HAP-1 (cell line): ENCODE data around the gene LRRC46.

Experiments used
- DNase-seq, 2 experiments: peaks; one replicate each; pipeline ENCODE4 v3.0.0-alpha.2; 2016 to 2020; ENCODE audit warnings: low spot score in 2 of 2
- H3K27me3 ChIP-seq: fragments of 250-450 bp; sonication (Bioruptor Pico); 2 replicates; pipeline ENCODE4 v1.5.1; 2020; ENCODE audit warnings: low read depth, mild to moderate bottlenecking, moderate library complexity
- H3K36me3 ChIP-seq: fragments of 250-450 bp; sonication (Bioruptor Pico); replicated peaks from 2 replicates; pipeline ENCODE4 v1.5.1; 2020; ENCODE audit warnings: mild to moderate bottlenecking
- H3K4me1 ChIP-seq: fragments of 250-450 bp; sonication (Bioruptor Pico); 2 replicates; pipeline ENCODE4 v1.5.1; 2020; ENCODE audit warnings: mild to moderate bottlenecking
- H3K4me3 ChIP-seq: fragments of 250-450 bp; sonication (Bioruptor Pico); 2 replicates; pipeline ENCODE4 v1.5.1; 2020; ENCODE audit warnings: mild to moderate bottlenecking, moderate library complexity
- H3K9me3 ChIP-seq: fragments of 250-450 bp; sonication (Bioruptor Pico); 2 replicates; pipeline ENCODE4 v1.5.1; 2020; ENCODE audit warnings: mild to moderate bottlenecking, moderate library complexity
- in situ Hi-C: fragments of 300-500 bp; cut with MboI; formaldehyde crosslinking; loops from 3 replicates; pipeline ENCODE4 v1.14.3; 2020; ENCODE audit warnings: low sequenced_read_pairs, inconsistent platforms, mixed read lengths

Gene LRRC46

DNA sequence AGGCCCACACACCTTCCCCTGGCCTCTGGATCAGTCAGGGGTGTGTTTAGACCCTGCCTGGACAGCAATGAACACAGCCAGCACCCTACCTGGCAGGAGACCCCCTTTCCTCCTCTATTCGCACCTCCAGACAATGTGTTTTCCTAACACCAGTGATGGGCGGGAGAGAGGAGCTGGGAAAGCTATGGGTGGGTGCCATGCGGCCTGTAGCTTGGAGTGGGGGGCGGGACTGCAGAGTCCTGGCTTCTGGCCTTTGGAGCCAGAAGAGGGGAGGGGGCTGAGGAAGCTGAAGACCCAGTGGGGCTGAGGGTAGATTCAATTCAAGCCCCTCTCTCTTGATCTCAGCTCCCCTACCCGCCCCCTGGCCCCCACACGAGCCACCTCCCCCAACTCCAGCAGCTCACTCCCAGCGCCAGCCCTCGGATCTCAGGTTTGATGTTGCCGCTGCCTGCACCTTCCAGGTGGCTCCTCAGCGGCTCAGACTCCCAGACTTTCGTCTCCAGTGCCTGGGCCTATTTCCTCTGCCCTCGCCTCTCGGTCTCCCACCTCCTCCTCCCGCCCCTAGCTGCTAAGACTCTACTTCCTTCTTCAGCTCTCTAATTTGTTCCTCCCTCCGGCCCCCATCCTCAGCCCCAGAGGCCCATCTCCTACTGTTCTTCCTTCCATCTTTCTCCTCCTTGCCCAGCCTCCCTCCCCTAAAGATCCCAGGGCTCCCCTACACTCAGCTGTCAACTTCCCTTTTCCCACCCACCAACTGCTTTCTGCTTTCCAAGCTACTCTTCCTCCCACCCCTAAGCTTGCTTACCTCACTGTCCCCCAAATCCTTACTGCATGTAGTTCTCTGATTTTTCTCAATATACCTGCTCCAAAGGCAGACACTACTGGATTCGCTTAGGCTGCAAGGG lies 26.3 kb downstream of the LRRC46 start:
- Histone ChIP-seq H3K4me3 (no peak overlapping the region), H3K36me3 (no peaks in the 10 kb centered on the region), H3K4me1 (no peaks in the 10 kb centered on the region), H3K27me3 (peaks cover 60% of the 10 kb centered on the region), H3K9me3 (no peaks in the 10 kb centered on the region)
- in situ Hi-C loops: no loop called here
- no peak for DNase-seq

GRCh38 chr17:47860386-47860785 lies 28.9 kb downstream of the LRRC46 start:
- Histone ChIP-seq H3K4me1 (no peaks in the 10 kb centered on the region), H3K4me3 (no peak overlapping the region), H3K36me3 (no peaks in the 10 kb centered on the region), H3K27me3 (peaks cover 40% of the 10 kb centered on the region), H3K9me3 (no peaks in the 10 kb centered on the region)
- in situ Hi-C loops: no loop called here
- no peak for DNase-seq

GRCh38 chr17:47862621-47863440 lies 31.4 kb downstream of the LRRC46 start:
- Histone ChIP-seq H3K27me3 (peaks cover 19% of the 10 kb centered on the region), H3K4me1 (no peaks in the 10 kb centered on the region), H3K4me3 (no peak overlapping the region), H3K9me3 (no peaks in the 10 kb centered on the region), H3K36me3 (no peaks in the 10 kb centered on the region)
- in situ Hi-C loops: no loop called here
- no peak for DNase-seq

DNA sequence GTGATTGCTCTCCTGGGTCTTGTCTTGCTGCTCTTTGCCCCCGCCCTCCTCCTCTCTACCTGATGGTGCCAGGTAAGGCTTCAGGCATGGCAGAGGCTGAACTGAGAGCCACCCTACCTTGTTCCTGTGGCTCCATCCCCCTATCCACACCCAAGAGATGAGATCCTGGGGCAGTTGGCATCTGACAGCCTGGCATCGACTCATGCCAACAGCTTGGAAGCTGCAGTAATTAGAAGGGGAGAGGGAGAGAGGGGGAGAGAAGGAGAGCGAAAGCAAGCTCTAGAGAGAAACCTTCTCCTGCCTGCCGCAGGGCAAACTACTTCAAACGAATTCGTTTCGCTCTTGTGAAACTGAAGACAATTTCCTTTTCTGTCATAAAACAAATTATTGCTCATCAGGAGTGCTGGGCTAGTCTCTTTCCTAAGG lies 33.3 kb downstream of the LRRC46 start:
- Histone ChIP-seq H3K9me3 (no peaks in the 10 kb centered on the region), H3K4me1 (no peaks in the 10 kb centered on the region), H3K36me3 (no peaks in the 10 kb centered on the region), H3K4me3 (no peak overlapping the region), H3K27me3 (peaks cover 21% of the 10 kb centered on the region)
- no peak for DNase-seq
- in situ Hi-C loops: no loop called here

DNA sequence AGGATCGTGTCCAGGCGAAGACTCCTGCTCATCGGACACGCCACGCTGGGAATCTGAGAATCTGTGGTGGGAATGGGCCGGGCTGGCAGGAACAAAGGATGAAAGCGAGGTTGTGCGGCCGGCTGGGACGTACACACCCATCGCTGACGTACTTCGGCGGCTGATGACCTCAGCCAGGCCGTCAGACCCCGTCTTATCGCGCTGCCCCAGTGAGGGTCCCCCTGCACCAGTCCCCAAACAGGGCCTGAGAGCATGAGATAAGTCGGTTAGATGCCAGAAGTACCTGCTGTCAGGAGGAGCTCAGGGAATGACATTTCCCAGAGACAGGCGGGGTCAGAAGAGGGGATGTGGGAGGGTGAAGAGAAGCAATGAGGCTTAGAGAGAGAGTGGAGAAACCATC lies 35.5 kb downstream of the LRRC46 start:
- Histone ChIP-seq H3K9me3 (no peaks in the 10 kb centered on the region), H3K4me1 (no peaks in the 10 kb centered on the region), H3K36me3 (no peaks in the 10 kb centered on the region), H3K27me3 (peaks cover 39% of the 10 kb centered on the region), H3K4me3 (no peak overlapping the region)
- in situ Hi-C loops: no loop called here
- no peak for DNase-seq

DNA sequence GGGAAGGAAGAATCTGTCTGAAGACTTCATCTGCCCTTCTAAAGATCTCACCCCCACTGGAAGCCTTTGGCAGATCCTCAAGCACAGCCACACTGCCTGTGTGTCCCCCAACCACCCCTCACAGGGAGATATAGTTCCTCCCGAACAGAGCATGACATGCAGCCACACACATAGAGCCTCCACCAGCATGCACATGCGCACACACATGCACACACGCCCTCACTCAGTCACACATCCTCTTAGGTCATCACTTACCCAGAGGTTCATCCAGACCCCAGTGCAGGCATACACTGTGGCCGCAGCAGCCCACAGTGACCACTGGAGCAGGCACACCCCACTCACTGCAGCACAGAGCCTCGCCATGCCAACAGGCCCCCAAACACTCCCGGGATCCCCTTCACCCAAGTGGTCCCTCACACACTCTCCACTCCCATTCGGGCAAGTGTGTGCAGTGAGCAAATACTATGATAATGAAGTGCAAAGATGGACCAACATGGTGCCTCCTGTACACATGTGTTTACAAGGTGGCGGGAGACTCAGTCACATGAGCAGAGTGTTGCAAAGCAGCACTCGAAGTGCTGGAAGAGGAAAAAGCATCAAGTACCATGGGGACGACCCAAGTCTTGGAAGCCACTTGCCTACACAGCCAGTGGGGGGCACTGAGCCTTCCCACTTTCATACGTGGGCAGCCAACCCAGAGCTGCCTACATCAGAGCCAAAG lies 36.5 kb downstream of the LRRC46 start:
- no peaks in the 10 kb centered on the region for H3K36me3 ChIP-seq
- no peak overlapping the region for H3K4me3 ChIP-seq
- H3K4me1 ChIP-seq: no peaks in the 10 kb centered on the region
- DNase-seq: no peak
- in situ Hi-C loops: no loop called here
- H3K9me3 ChIP-seq: no peaks in the 10 kb centered on the region
- peaks cover 46% of the 10 kb centered on the region for H3K27me3 ChIP-seq

GRCh38 chr17:47869114-47869513 lies 37.6 kb downstream of the LRRC46 start:
- in situ Hi-C loops: no loop called here

GRCh38 chr17:47870056-47870455 lies 38.6 kb downstream of the LRRC46 start:
- DNase-seq: no peak
- no peaks in the 10 kb centered on the region for H3K9me3 ChIP-seq
- in situ Hi-C loops: no loop called here
- H3K4me1 ChIP-seq: no peaks in the 10 kb centered on the region
- H3K36me3 ChIP-seq: no peaks in the 10 kb centered on the region
- peaks cover 63% of the 10 kb centered on the region for H3K27me3 ChIP-seq
- H3K4me3 ChIP-seq: no peak overlapping the region

More at GRCh38 chr17:47869114-47869513, 37.6 kb downstream of the LRRC46 start:
- H3K4me3 ChIP-seq: no peak overlapping the region
- no peaks in the 10 kb centered on the region for H3K9me3 ChIP-seq
- no peaks in the 10 kb centered on the region for H3K4me1 ChIP-seq
- DNase-seq: no peak
- H3K36me3 ChIP-seq: no peaks in the 10 kb centered on the region
- H3K27me3 ChIP-seq: peaks cover 55% of the 10 kb centered on the region

DNA sequence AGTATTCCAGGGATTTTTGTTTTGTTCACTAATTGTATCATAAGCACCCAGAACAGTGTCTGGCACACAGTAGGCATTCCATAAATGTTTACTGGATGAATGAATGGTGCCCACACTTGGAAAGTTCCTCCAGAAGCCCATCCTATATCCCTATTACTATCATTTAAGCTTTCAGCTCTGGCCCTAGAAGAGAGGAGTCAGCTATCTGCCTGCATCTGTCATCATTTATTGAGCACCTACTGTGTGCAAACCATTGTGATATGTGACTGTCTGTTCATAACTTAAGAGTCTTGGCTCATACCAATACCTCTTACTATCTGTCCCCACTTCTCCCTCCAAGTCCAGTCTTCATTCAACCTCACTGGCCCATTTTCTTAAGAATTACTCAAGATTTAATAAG lies 39.6 kb downstream of the LRRC46 start:
- in situ Hi-C loops: no loop called here
- Histone ChIP-seq H3K9me3 (no peaks in the 10 kb centered on the region), H3K4me1 (no peaks in the 10 kb centered on the region), H3K27me3 (peaks cover 63% of the 10 kb centered on the region), H3K4me3 (no peak overlapping the region), H3K36me3 (no peaks in the 10 kb centered on the region)
- DNase-seq: no peak

- DNase-seq: no peak
- H3K4me1 ChIP-seq: no peaks in the 10 kb centered on the region
- H3K27me3 ChIP-seq: peaks cover 64% of the 10 kb centered on the region
- in situ Hi-C loops: no loop called here
- no peaks in the 10 kb centered on the region for H3K36me3 ChIP-seq
- H3K9me3 ChIP-seq: no peaks in the 10 kb centered on the region
- H3K4me3 ChIP-seq: no peak overlapping the region
Measured at GRCh38 chr17:47872019-47872650, 40.7 kb downstream of the LRRC46 start.

DNA sequence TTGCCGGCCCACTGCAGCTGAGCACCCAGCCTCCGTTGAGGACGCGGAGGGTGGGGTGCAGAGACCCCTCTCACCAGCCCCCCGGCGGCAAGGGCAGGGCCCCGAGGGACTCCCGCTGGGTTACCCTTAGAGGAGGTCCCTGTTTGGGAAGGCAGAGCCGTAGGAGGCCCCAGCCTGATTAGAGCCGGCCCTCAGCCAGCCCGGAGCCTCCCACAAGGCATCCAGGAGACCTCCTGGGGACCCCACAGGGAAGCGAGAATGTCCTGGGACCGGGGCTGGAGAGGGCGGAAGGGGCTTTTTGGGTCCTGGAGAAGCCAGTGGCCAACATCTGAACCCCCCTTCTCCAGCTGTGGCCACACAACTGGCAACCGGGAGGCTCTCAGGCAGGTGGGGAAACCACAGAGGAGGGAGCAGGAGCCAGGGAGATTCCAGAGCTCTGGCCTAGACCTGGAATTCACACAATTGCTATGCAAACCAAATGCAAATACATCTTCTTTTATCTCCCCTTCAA lies 41.2 kb downstream of the LRRC46 start:
- no peak for DNase-seq

DNA sequence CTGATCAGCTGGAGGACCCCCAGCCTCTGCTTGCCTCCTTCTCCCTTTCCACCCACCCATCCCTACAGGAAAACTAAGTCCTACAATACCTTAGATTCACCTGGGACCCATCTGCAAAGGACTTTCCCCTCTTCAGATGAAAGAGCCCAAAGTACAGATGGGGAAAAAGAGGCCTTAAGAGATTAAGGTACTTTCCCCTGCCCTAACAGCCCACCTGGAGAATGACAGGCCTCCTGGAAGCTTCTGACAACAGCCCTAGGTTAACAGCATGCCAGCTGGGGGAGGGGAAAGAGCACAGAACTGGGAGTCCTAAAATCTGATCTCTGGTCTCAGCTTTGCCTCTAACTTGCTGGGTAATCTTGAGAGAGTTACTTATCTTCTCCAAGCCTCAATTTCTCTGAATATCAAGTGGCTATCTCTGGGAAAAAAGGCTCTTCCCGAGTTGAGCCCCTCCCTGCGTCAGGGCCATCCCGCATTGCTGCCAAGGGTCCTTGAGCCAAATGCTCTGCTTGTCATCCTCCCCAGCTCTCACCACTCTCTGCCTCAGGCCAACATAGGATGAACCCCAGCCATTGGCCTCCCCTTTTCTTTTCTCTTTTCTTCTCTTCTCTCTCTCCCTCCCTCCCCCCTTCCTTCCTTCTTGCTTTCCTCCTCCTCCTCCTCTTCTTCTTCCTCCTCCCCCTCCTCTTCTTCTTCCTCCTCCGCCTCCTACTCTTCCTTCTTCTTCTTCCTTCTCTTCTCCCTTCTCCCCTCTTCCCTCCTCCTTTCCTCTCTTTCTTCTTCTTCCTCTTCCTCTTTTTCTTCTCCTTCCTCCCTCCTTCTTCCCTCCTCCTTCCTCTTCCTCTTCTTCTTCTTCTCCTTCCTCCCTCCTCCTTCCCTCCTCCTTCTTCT lies 42.0 kb downstream of the LRRC46 start:
- H3K4me1 ChIP-seq: no peaks in the 10 kb centered on the region
- H3K4me3 ChIP-seq: no peak overlapping the region
- in situ Hi-C loops: no loop called here

More for the DNA sequence above, 41.2 kb downstream of the LRRC46 start:
- Histone ChIP-seq H3K27me3 (peaks cover 69% of the 10 kb centered on the region), H3K36me3 (no peaks in the 10 kb centered on the region), H3K9me3 (no peaks in the 10 kb centered on the region), H3K4me3 (no peak overlapping the region), H3K4me1 (no peaks in the 10 kb centered on the region)
- in situ Hi-C loops: no loop called here

More for the DNA sequence above, 42.0 kb downstream of the LRRC46 start:
- Histone ChIP-seq H3K9me3 (no peaks in the 10 kb centered on the region), H3K36me3 (no peaks in the 10 kb centered on the region), H3K27me3 (peaks cover 77% of the 10 kb centered on the region)
- no peak for DNase-seq
